ENCODE data around the gene RHD.
"Not testable (repeated sequence)": the region's sequence is repeated elsewhere in the genome, so short reads cannot be mapped to it uniquely, and the experiment has no call there.

RHD gene

GRCh38 chr1:25272238-25272637 lies at the start of gene RHD:
RHD (plus strand) TSS chr1:25272509; CDS start chr1:25272548, 39 bp downstream.
- not testable (repeated sequence) for H3K27me3 ChIP-seq; H3K9me3 ChIP-seq (replicated peaks in 1 of 11); H3K27ac ChIP-seq; H3K4me3 ChIP-seq; H3K4me2 ChIP-seq; H3K9ac ChIP-seq; H3K4me1 ChIP-seq; H3K36me3 ChIP-seq; H4K20me1 ChIP-seq

DNA sequence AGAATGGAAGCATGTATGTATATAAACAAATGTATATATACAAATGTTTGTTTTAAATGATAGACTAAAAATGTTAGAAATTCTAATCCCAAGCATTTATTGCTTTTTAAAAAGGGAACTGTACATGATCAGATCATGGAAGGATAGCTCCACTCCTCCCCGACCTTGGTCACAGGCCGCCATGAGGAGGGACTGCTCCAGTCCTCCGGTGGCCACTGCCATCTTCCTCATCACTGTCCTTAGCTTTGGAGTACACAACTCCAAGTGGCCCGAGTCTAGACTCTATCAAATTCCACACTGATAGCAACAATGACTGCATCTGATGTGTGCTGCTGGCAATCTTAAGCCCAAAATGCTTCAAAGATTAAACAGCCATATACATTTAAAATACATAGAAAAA lies 49.7 kb upstream of the RHD start:
- Histone ChIP-seq H4K20me1 (peaks cover 0 to 34% (median 3%) of the 10 kb centered on the region in 11 experiments; a peak in 6 of 22 replicates), H3K4me2 (no peak overlapping the region), H3K27ac (no peak overlapping the region), H3K4me1 (peaks cover 0 to 9% (median 3%) of the 10 kb centered on the region in 10 experiments; a peak in 5 of 20 replicates), H3K36me3 (peaks cover 78 to 90% (median 85%) of the 10 kb centered on the region in 11 experiments), H3K4me3 (no peak overlapping the region), H3K27me3 (no peaks in the 10 kb centered on the region), H3K9ac (no peak overlapping the region), H3K9me3 (replicated peaks in 1 of 11) (no peaks in the 10 kb centered on the region)
- TF ChIP-seq Cebpa-rat (IDR thresholded peaks at IDR 0.05) = no peak

GRCh38 chr1:25223471-25223870 lies 48.8 kb upstream of the RHD start:
- H3K4me1 ChIP-seq = peaks cover 0 to 9% (median 6%) of the 10 kb centered on the region in 10 experiments; a peak in 6 of 20 replicates
- H3K36me3 ChIP-seq = peaks cover 86 to 97% (median 94%) of the 10 kb centered on the region in 11 experiments
- H3K27me3 ChIP-seq = no peaks in the 10 kb centered on the region
- no peak for TF ChIP-seq Cebpa-rat (IDR thresholded peaks at IDR 0.05)
- H3K4me3 ChIP-seq = no peak overlapping the region
- no peaks in the 10 kb centered on the region for H3K9me3 ChIP-seq (replicated peaks in 1 of 11)
- H3K27ac ChIP-seq = no peak overlapping the region
- no peak overlapping the region for H3K4me2 ChIP-seq
- H4K20me1 ChIP-seq = peaks cover 0 to 43% (median 4%) of the 10 kb centered on the region in 11 experiments; a peak in 7 of 22 replicates
- H3K9ac ChIP-seq = no peak overlapping the region

DNA sequence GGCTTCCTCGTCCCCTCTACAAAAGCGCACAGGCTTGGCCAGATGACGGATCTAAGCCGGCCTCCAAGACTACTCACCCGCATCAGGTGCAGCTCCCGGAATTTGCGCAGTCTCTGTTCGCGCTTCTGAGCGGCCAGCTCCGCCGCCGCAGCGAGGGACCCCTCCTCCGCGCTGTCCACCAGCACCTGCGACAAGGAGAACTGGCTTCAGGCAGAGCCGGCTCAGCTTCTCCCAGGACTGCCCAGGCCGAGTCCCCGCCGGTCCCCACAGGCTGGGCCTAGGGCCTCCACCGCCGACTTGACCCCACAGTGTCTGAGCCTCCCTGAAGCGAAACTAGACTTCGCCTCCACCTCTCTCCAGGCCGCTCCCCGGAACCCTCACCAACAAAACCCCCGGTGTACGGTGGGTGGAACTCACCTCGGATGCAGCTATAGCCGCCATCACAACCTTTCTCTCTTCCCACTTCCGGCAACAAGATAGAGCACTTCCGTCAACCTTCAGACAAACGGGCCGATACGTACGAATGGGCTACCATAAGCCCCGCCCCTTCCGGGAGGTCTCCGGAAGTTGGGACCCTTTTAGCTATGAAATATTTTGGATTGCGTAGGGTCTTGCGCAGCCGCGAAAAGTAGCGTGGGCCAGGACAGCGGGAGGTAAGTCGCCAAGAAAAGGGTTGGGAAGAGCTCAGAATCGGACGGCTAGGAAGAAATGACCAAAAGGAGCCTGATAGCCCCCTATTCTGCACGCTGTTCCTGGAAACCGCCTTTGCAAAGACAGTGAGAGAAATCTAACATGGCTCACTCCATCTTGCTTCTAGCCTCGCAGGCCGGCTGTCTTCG lies 40.1 kb upstream of the RHD start, which contains the start of gene SYF2:
TSS of gene SYF2 (minus strand) at position 476 of the 839 bp plus-strand sequence. CDS start at position 441, 35 bp downstream.
- peak within 1 kb of the TSS; percentile 82 to 97 (median 88) for H3K4me2 ChIP-seq
- H3K9ac ChIP-seq = peak within 1 kb of the TSS; percentile 83 to 95 (median 90)
- peak within 1 kb of the TSS; percentile 88 to 98 (median 95) for H3K27ac ChIP-seq
- H3K9me3 ChIP-seq (replicated peaks in 1 of 11) = no peaks in the 10 kb centered on the region
- peak in 3 of 11 experiments; percentile 38 to 71 (median 66); a peak in 5 of 22 replicates for TF ChIP-seq Cebpa-rat (IDR thresholded peaks at IDR 0.05)
- H3K4me3 ChIP-seq = peak within 1 kb of the TSS; percentile 80 to 99 (median 88)
- H3K36me3 ChIP-seq = peaks cover 38 to 47% (median 41%) of the 10 kb centered on the region in 11 experiments
- peaks cover 0 to 25% (median 0%) of the 10 kb centered on the region in 11 experiments; a peak in 6 of 22 replicates for H4K20me1 ChIP-seq
- peaks cover 46 to 67% (median 55%) of the 10 kb centered on the region in 10 experiments for H3K4me1 ChIP-seq
- no peaks in the 10 kb centered on the region for H3K27me3 ChIP-seq

GRCh38 chr1:25232866-25233784 lies 39.2 kb upstream of the RHD start:
- Histone ChIP-seq H3K4me2 (peak overlapping the region; percentile 82 to 97 (median 88)), H3K4me1 (peaks cover 55 to 72% (median 64%) of the 10 kb centered on the region in 10 experiments), H3K36me3 (peaks cover 29 to 38% (median 33%) of the 10 kb centered on the region in 11 experiments), H3K27me3 (no peaks in the 10 kb centered on the region), H3K4me3 (peak overlapping the region; percentile 80 to 99 (median 88)), H3K9me3 (replicated peaks in 1 of 11) (no peaks in the 10 kb centered on the region), H4K20me1 (peaks cover 0 to 21% (median 0%) of the 10 kb centered on the region in 11 experiments; a peak in 6 of 22 replicates), H3K9ac (peak overlapping the region; percentile 83 to 95 (median 90)), H3K27ac (peak overlapping the region; percentile 88 to 98 (median 95))
- no peak for TF ChIP-seq Cebpa-rat (IDR thresholded peaks at IDR 0.05)

DNA sequence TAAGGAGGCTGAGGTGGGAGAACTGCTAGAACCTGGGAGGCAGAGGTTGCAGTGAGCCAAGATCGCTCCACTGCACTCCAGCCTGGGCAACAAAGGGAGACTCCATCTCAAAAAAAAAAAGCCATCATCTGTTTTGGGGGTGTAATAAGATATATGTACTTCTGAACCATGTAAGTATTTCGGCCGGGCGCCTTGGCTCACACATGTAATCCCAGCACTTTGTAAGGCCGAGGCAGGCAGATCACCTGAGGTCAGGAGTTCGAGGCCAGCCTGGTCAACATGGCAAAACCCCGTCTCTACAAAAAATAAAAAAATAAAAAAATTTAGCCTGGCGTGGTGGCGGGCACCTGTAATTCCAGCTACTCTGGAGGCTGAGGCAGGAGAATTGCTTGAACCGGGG lies 36.9 kb upstream of the RHD start:
- not testable (repeated sequence) for H3K27me3 ChIP-seq; H3K9ac ChIP-seq; H3K9me3 ChIP-seq (replicated peaks in 1 of 11); H3K4me3 ChIP-seq
- Histone ChIP-seq H4K20me1 (peaks cover 2 to 11% (median 4%) of the 10 kb centered on the region in 11 experiments; a peak in 18 of 22 replicates), H3K4me2 (peak overlapping the region; percentile 0 to 90 (median 83); a peak in 20 of 22 replicates), H3K36me3 (peaks cover 8 to 18% (median 12%) of the 10 kb centered on the region in 11 experiments), H3K4me1 (peaks cover 69 to 88% (median 79%) of the 10 kb centered on the region in 10 experiments), H3K27ac (peak overlapping the region in 7 of 11 experiments; percentile 1 to 79 (median 61); a peak in 4 of 22 replicates)

DNA sequence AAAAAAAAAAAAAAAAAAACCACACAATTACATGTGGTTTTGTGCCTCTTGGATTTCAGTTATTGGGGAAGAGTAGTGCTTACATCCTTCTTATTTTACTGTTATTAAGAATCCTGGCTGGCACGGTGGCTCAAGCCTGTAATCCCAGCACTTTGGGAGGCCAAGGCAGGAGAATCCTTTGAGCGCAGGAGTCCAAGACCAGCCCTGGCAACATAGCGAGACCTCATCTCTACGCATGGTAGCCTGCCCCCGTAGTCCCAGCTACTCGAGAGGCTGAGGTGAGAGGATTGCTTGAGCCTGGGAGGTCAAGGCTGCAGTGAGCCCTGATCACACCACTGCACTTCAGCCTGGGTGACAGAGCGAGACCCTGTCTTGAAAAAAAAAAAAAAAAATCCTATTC lies 36.0 kb upstream of the RHD start:
- peak overlapping the region; percentile 44 to 75 (median 61); a peak in 17 of 22 replicates for H3K9ac ChIP-seq
- H3K27me3 ChIP-seq; H3K9me3 ChIP-seq (replicated peaks in 1 of 11): not testable (repeated sequence)
- peak overlapping the region; percentile 73 to 90 (median 83) for H3K4me2 ChIP-seq
- H3K27ac ChIP-seq = peak overlapping the region; percentile 16 to 79 (median 69); a peak in 19 of 22 replicates
- H4K20me1 ChIP-seq = peaks cover 11 to 19% (median 12%) of the 10 kb centered on the region in 11 experiments; a peak in 21 of 22 replicates
- H3K36me3 ChIP-seq = peaks cover 10 to 18% (median 12%) of the 10 kb centered on the region in 11 experiments; a peak in 20 of 22 replicates
- peaks cover 69 to 88% (median 80%) of the 10 kb centered on the region in 10 experiments for H3K4me1 ChIP-seq
- peak overlapping the region in 6 of 10 experiments; percentile 10 to 32 (median 22); a peak in 4 of 20 replicates for H3K4me3 ChIP-seq

DNA sequence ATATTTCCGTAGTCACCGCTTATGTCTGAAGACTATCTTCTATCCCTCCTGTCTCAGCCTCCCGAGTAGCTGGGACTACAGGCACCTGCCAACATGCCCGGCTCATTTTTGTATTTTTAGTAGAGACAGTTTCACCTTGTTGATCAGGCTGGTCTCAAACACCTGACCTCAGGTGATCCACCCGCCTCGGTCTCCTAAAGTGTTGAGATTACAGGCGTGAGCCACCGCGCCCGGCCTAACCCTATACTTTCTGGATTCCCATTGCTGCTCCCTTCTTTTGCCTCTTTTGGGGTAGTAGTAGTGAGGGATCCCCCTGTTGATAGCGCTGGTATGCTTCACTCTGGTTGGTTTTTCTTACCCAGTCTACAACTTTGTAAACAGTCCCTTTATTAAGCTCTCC lies 34.3 kb upstream of the RHD start:
- Histone ChIP-seq H3K4me1 (peaks cover 77 to 98% (median 90%) of the 10 kb centered on the region in 10 experiments), H3K4me3 (no peak overlapping the region), H3K27me3 (no peaks in the 10 kb centered on the region), H3K9me3 (replicated peaks in 1 of 11) (no peaks in the 10 kb centered on the region), H3K4me2 (peak overlapping the region; percentile 73 to 90 (median 83); a peak in 18 of 22 replicates), H3K27ac (peak overlapping the region in 9 of 11 experiments; percentile 12 to 79 (median 68); a peak in 9 of 22 replicates), H4K20me1 (peaks cover 29 to 37% (median 30%) of the 10 kb centered on the region in 11 experiments), H3K9ac (no peak overlapping the region), H3K36me3 (peaks cover 26 to 34% (median 29%) of the 10 kb centered on the region in 11 experiments)
- TF ChIP-seq Cebpa-rat (IDR thresholded peaks at IDR 0.05) = no peak
